Lower leg skin (tissue), 4 donors: ENCODE results near the gene DYRK1A. TPM values are rescaled to one million over a fixed set of nuclear protein-coding genes. Genes with fewer than 3 reads are reported as not detected.

ENCODE experiments used
- DNase-seq, 2 donors: peaks; one replicate each; pipeline ENCODE4 v3.0.0-alpha.2; 2019; ENCODE audit warnings: low spot score in 2 of 2
- H3K4me3 ChIP-seq: fragments of 200-600 bp; sonication (generic); 2 replicates; pipeline ENCODE4 v1.5.1; 2017; ENCODE audit warnings: mild to moderate bottlenecking, low read depth; ENCODE audit not compliant: poor library complexity, severe bottlenecking
- POLR2A ChIP-seq, 2 donors: fragments of 450-650 bp; IDR thresholded peaks; one replicate each; pipeline ENCODE4 v1.6.1; 2016 to 2017; ENCODE audit warnings: antibody characterized with exemption in 2 of 2, mild to moderate bottlenecking in 1 of 2, moderate library complexity in 1 of 2
- WGBS, 2 donors: methylation state at CpG; one replicate each; pipeline ENCODE4 v1.1.5; 2018; 5-methylcytosine and 5-hydroxymethylcytosine counted together
- intact Hi-C: fragments of 100-400 bp; cut with DNase I; formaldehyde crosslinking; loops from one replicate; pipeline ENCODE4 v1.15.0; 2023; ENCODE audit warnings: low total_unique reads
- total RNA-seq, 4 donors: library from RNA; depleted of rRNA; stranded (reverse); fragments of >200 nt; gene quantifications; one replicate each; pipeline ENCODE4 v1.1.0, GENCODE V29; 2016
- TF ChIP-seq, protein P1 (sequence below), 3 donors: fragments of 450-650 bp; IDR thresholded peaks; one replicate each; pipeline ENCODE4 v1.5.1; 2016; ENCODE audit warnings: antibody characterized with exemption in 3 of 3, mild to moderate bottlenecking in 3 of 3, moderate library complexity in 2 of 3

The DYRK1A gene
- total RNA-seq, 4 donors from 2014 or later = 60.2 to 97.8 (median 79.8) TPM

DNA sequence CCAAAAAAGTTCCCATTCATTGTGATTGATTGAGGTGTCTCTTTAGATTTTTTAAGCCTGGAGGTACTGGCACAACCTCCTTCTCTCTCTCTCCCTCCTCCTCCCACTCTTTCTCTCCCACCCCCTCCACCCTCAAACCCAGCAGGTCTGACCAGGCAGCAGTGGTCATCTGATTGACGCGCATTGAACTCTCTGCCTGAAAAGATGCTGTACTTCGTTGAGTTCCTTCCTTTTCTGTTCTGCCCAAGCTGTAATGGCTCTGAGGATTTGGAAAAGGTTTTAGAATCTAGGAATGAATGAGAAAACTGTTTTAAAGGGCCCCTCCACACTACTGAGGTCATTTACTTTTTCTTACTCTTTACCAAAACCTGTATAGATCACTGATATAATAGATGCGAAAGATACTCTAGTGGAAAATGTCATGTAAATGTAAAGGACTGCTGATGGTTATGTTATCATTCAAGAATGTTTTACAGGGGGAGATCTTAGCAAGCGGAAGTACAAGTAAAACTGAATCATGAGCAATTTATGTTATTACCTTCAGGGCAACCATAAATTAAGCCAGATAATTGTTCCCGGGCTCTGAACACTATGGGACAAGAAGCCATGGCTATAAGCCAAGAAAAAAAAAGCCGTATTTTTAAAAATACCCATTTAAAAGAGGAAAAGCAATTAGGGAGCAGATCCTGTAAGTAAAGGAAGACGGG, 25.2 kb upstream of the DYRK1A start:
- WGBS, 2 donors = 32 to 36% methylated on average over 8 of the region's 8 CpGs
- intact Hi-C loops = no loop called here
- DNase-seq = no peak
- TF ChIP-seq, protein P1, sequence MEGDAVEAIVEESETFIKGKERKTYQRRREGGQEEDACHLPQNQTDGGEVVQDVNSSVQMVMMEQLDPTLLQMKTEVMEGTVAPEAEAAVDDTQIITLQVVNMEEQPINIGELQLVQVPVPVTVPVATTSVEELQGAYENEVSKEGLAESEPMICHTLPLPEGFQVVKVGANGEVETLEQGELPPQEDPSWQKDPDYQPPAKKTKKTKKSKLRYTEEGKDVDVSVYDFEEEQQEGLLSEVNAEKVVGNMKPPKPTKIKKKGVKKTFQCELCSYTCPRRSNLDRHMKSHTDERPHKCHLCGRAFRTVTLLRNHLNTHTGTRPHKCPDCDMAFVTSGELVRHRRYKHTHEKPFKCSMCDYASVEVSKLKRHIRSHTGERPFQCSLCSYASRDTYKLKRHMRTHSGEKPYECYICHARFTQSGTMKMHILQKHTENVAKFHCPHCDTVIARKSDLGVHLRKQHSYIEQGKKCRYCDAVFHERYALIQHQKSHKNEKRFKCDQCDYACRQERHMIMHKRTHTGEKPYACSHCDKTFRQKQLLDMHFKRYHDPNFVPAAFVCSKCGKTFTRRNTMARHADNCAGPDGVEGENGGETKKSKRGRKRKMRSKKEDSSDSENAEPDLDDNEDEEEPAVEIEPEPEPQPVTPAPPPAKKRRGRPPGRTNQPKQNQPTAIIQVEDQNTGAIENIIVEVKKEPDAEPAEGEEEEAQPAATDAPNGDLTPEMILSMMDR (IDR thresholded peaks at IDR 0.05) = no peak
- no peak for TF ChIP-seq POLR2A (IDR thresholded peaks at IDR 0.05)
- H3K4me3 ChIP-seq = no peak overlapping the region

DNA sequence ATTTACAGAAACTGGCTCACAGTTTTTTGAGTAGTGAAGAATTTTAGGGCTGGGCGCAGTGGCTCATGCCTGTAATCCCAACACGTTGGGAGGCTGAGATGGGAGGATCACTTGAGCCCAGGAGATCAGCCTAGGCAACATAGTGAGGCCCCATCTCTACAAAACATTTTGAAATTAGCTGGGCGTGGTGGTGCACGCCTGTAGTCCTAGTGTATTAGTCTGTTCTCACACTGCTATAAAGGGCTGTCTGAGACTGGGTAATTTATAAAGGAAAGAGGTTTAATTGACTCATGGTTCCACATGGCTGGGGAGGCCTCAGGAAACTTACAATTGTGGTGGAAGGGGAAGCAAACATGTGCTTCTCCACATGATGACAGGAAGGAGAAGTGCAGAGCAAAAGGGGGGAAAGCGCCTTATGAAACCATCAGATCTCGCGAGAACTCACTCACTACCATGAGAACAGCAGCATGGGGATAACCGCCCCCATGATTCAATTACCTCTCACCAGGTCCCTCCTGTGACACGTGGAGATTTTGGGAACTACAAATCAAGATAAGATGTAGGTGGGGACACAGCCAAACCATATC, 24.4 kb upstream of the DYRK1A start:
- WGBS, 2 donors = 61 to 75% methylated on average over 9 of the region's 9 CpGs
- intact Hi-C loops = no loop called here
- TF ChIP-seq POLR2A (IDR thresholded peaks at IDR 0.05) = no peak
- TF ChIP-seq, protein P1 (IDR thresholded peaks at IDR 0.05) = no peak
- H3K4me3 ChIP-seq = no peak overlapping the region
- no peak for DNase-seq

DNA sequence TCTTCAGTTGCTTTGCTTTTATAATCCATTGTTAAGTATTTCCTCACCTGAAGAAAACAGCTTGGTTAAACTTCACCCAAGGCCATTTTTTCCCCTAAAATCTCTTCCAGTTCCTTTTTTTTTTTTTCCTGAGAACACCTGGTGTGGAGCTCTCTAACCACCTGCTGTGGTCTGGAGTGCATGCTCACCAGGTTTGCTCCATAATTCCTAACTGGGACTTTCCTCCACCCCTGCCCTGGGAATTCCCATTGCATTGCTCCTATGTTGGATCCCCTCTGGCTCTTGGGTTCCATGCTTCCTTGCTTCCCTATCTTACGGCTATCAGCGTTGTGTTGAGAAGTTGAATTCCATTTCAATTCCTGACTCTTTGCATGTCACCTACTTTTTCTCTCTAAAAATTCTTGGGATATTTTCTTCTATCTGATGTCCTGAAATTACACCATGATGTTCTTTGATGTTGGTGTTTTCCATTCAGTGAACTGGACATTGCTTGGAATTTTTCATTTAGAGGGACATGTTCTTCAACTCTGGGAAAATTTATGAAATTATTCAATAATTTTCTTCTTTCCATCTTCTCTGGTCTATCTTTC, 19.6 kb upstream of the DYRK1A start:
- H3K4me3 ChIP-seq = no peak overlapping the region
- no peak for TF ChIP-seq POLR2A (IDR thresholded peaks at IDR 0.05)
- TF ChIP-seq, protein P1 (IDR thresholded peaks at IDR 0.05) = no peak
- intact Hi-C loops = no loop called here
- no peak for DNase-seq
- 61 to 85% methylated on average over 2 of the region's 2 CpGs for WGBS, 2 donors

DNA sequence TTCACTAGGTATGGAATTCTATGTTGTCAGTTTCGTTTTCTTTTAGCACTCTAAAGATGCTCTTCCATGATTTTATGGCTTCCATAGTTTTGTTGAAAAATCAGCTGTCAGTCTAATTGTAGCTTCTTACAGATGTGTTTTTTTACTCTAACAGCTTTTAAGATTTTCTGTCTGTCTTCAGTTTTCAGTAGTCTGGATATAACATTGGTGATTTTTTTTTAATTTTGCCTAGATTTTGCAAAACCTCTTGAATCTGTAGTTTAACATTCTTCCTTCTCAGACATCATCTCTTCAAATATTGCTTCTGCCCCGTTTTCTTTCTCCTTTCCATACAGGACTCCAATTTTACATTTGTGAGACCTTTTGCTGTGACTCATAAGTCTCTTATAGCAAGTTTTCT, 17.9 kb upstream of the DYRK1A start:
- 79 to 83% methylated on average over 2 of the region's 2 CpGs for WGBS, 2 donors
- intact Hi-C loops = no loop called here
- no peak overlapping the region for H3K4me3 ChIP-seq
- TF ChIP-seq, protein P1 (IDR thresholded peaks at IDR 0.05) = no peak
- TF ChIP-seq POLR2A (IDR thresholded peaks at IDR 0.05) = no peak
- DNase-seq = no peak

DNA sequence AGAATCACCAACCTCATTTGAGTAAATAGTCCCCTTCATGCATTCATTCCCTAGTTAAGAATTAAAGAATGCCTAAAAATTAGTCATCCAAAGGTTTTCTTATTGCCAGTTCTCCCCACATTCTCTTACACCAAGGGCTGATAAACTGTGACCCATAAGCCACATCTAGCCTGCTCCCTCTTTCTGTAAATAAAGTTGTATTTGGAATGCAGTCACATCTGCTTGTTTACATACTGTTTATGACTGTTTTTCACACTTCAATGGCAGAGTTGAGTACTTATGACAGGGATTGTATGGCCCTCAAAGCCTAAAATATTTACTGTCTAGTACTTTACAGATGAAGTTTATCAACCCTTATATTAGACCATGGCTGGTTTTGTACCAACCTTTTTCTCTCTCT, 16.1 kb upstream of the DYRK1A start:
- no peak for DNase-seq
- H3K4me3 ChIP-seq = no peak overlapping the region
- intact Hi-C loops = loop anchor here (10.0 kb wide), 1 partner anchor 86 kb away; the partner anchor contains the start of gene VPS26C
- TF ChIP-seq, protein P1 (IDR thresholded peaks at IDR 0.05) = no peak
- TF ChIP-seq POLR2A (IDR thresholded peaks at IDR 0.05) = no peak
